GM13977 (cell line): ENCODE results near the gene RBM26.

ENCODE experiments used
- DNase-seq: peaks from one replicate; pipeline ENCODE4 v3.0.0; 2012; ENCODE audit warnings: low spot score
- CTCF ChIP-seq: IDR thresholded peaks from 2 replicates; pipeline ENCODE4 v1.5.1; 2012; ENCODE audit warnings: mild to moderate bottlenecking, control low read depth; ENCODE audit not compliant: insufficient read depth; ENCODE audit errors: extremely low read depth, missing control alignments
- in situ Hi-C: fragments of 300-500 bp; cut with MboI; formaldehyde crosslinking; loops from one replicate; pipeline ENCODE4 v1.12.0; 2022; ENCODE audit warnings: low sequenced_read_pairs, low pct_unique_long_range_greater_than_20kb, mixed read lengths, inconsistent platforms; ENCODE audit not compliant: unreplicated experiment

The RBM26 gene

GRCh38 chr13:79314652-79315051 lies 91.4 kb downstream of the RBM26 start:
- TF ChIP-seq CTCF = no peak
- in situ Hi-C loops = no loop called here
- no peak for DNase-seq

GRCh38 chr13:79312340-79312855 lies 93.7 kb downstream of the RBM26 start:
- DNase-seq = no peak
- in situ Hi-C loops = no loop called here
- no peak for TF ChIP-seq CTCF

GRCh38 chr13:79311386-79311785 lies 94.7 kb downstream of the RBM26 start:
- DNase-seq = no peak
- no peak for TF ChIP-seq CTCF
- in situ Hi-C loops = no loop called here

GRCh38 chr13:79309690-79310089 lies 96.4 kb downstream of the RBM26 start:
- in situ Hi-C loops = no loop called here
- no peak for TF ChIP-seq CTCF
- DNase-seq = no peak

GRCh38 chr13:79307866-79308298 lies 98.2 kb downstream of the RBM26 start:
- DNase-seq = no peak
- TF ChIP-seq CTCF = no peak
- in situ Hi-C loops = no loop called here

GRCh38 chr13:79307433-79307861 lies 98.6 kb downstream of the RBM26 start:
- in situ Hi-C loops = no loop called here
- TF ChIP-seq CTCF = no peak
- DNase-seq = no peak

GRCh38 chr13:79306650-79307049 lies 99.4 kb downstream of the RBM26 start:
- in situ Hi-C loops = no loop called here
- no peak for DNase-seq
- TF ChIP-seq CTCF = no peak
